ENCODE data around the gene COL9A1. TPM values are rescaled to one million over a fixed set of nuclear protein-coding genes. Genes with fewer than 3 reads are reported as not detected.

The COL9A1 gene
- total and polyA plus RNA-seq, 2 of the 4 experiments (the other 2 are of a cell fraction), result not detected

- H3K23ac ChIP-seq (ENCODE audit: low read depth, low read length), result no peak overlapping the region
- H2BK5ac ChIP-seq (ENCODE audit: low read depth, low read length, poor library complexity, severe bottlenecking), result no peak overlapping the region
- no peak overlapping the region for H4K91ac ChIP-seq (ENCODE audit: insufficient read depth, low read depth, low read length)
- H3K27me3 ChIP-seq (ENCODE audit: control insufficient read depth, insufficient read depth, low read length), result no peaks in the 10 kb centered on the region
- no peak overlapping the region for H2AK9ac ChIP-seq (replicated peaks; ENCODE audit: low read depth, low read length, poor library complexity)
- H3K4me1 ChIP-seq (ENCODE audit: control insufficient read depth, insufficient read depth, low read length), result no peaks in the 10 kb centered on the region
- TF ChIP-seq MAZ (IDR thresholded peaks at IDR 0.05; ENCODE audit: borderline replicate concordance, low read depth, low read length) (no peak), RAD21 (IDR thresholded peaks at IDR 0.05; ENCODE audit: low read length) (no peak), RCOR1 (IDR thresholded peaks at IDR 0.05; ENCODE audit: insufficient replicate concordance, low read length) (no peak), CEBPB (IDR thresholded peaks at IDR 0.05; ENCODE audit: low read depth, low read length) (no peak), MXI1 (IDR thresholded peaks at IDR 0.05; ENCODE audit: borderline replicate concordance, low read depth, low read length) (no peak), RFX5 (IDR thresholded peaks at IDR 0.05; ENCODE audit: low read depth, low read length) (no peak), FOS (IDR thresholded peaks at IDR 0.05; ENCODE audit: low read depth, low read length) (no peak), SMC3 (IDR thresholded peaks at IDR 0.05; ENCODE audit: low read depth, low read length) (no peak), BHLHE40 (IDR thresholded peaks at IDR 0.05; ENCODE audit: low read depth, low read length) (no peak), CTCF (conservative IDR thresholded peaks at IDR 0.05; ENCODE audit: low read depth, low read length) (no peak), USF2 (IDR thresholded peaks at IDR 0.05; ENCODE audit: low read depth, low read length) (no peak), NFE2L2 (IDR thresholded peaks at IDR 0.05; ENCODE audit: low read depth, low read length) (no peak), CHD1 (IDR thresholded peaks at IDR 0.05; ENCODE audit: low read depth, low read length) (no peak), POLR2A (IDR thresholded peaks at IDR 0.05; ENCODE audit: low read depth, low read length) (no peak), MAFK (IDR thresholded peaks at IDR 0.05; ENCODE audit: low read depth, low read length) (no peak)
- TF ChIP-seq, protein P1, sequence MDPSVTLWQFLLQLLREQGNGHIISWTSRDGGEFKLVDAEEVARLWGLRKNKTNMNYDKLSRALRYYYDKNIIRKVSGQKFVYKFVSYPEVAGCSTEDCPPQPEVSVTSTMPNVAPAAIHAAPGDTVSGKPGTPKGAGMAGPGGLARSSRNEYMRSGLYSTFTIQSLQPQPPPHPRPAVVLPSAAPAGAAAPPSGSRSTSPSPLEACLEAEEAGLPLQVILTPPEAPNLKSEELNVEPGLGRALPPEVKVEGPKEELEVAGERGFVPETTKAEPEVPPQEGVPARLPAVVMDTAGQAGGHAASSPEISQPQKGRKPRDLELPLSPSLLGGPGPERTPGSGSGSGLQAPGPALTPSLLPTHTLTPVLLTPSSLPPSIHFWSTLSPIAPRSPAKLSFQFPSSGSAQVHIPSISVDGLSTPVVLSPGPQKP (IDR thresholded peaks at IDR 0.05; ENCODE audit: borderline replicate concordance, low read depth, low read length), result no peak
- H3K27ac ChIP-seq (ENCODE audit: insufficient read depth, low read length), result no peak overlapping the region
- H3K9me1 ChIP-seq (ENCODE audit: insufficient read depth, low read length), result no peaks in the 10 kb centered on the region
- CTCF ChIA-PET, result no interaction called here
- in situ Hi-C loops (cut with MboI; ENCODE audit: low sequenced_read_pairs), result no loop called here
- H3K56ac ChIP-seq (ENCODE audit: extremely low read depth, insufficient read depth, low read length), result no peak overlapping the region
- BruUV-seq (replicated peaks), result no TSS peak
- no peaks in the 10 kb centered on the region for H3K79me1 ChIP-seq (ENCODE audit: low read depth in 1 of 2, low read length in 2 of 2)
- no peak for DNase-seq
- H4K8ac ChIP-seq (ENCODE audit: low read depth in 2 of 2, low read length in 2 of 2), result no peak overlapping the region
- no peak overlapping the region for H2BK15ac ChIP-seq (ENCODE audit: low read depth, low read length)
- no peak overlapping the region for H3K4me3 ChIP-seq (ENCODE audit: insufficient read depth, low read depth, low read length)
- 40% methylated on average over 1 of the region's 5 CpGs; no CpG with 5 or more reads in 1 of the 2 experiments for WGBS, 2 experiments (ENCODE audit: extremely low coverage in 2 of 2, insufficient read length in 1 of 2)
- H3K4me2 ChIP-seq (ENCODE audit: low read depth, low read length), result no peak overlapping the region
- no peaks in the 10 kb centered on the region for H4K20me1 ChIP-seq (ENCODE audit: insufficient read depth, low read length)
- no peak overlapping the region for H4K5ac ChIP-seq (ENCODE audit: low read depth, low read length)
- H2AK5ac ChIP-seq (ENCODE audit: low read depth, low read length), result no peak overlapping the region
- dilution Hi-C loops (cut with HindIII; ENCODE audit: low sequenced_read_pairs, unreplicated experiment), result no loop called here
- no peak overlapping the region for H2BK20ac ChIP-seq (ENCODE audit: low read depth, low read length)
- no peak overlapping the region for H2AFZ ChIP-seq (replicated peaks; ENCODE audit: low read length, poor library complexity)
- no peak overlapping the region for H2BK120ac ChIP-seq (ENCODE audit: low read depth, low read length)
- no peaks in the 10 kb centered on the region for H3K36me3 ChIP-seq (ENCODE audit: control insufficient read depth, insufficient read depth, low read length)
- H3K9ac ChIP-seq (ENCODE audit: low read depth, low read length), result no peak overlapping the region
- H3K4ac ChIP-seq (ENCODE audit: low read depth, low read length), result no peak overlapping the region
- intact Hi-C loops (cut with micrococcal nuclease), result loop anchor here (5.0 kb wide), 1 partner anchor 332 kb away; no protein-coding TSS in a partner anchor
- H3K9me3 ChIP-seq (ENCODE audit: control insufficient read depth, insufficient read depth, low read length), result no peaks in the 10 kb centered on the region
- ATAC-seq (ENCODE audit: low read depth), result no peak
- no peak overlapping the region for H3K14ac ChIP-seq (replicated peaks; ENCODE audit: low read depth, low read length)
- H3K18ac ChIP-seq (ENCODE audit: low read depth, low read length), result no peak overlapping the region
- POLR2A ChIA-PET (ENCODE audit: unreplicated experiment), result no interaction called here
These were observed 134.1 kb downstream of the COL9A1 start for GRCh38 chr6:70168681-70169377.
